GM21381 (cell line): ENCODE data around the gene ZCCHC17.

Source experiments
- ATAC-seq: cut with Tn5 transposase; IDR thresholded peaks from one replicate; pipeline ENCODE4 v1.9.1; 2021; ENCODE audit warnings: mild to moderate bottlenecking, moderate library complexity; ENCODE audit not compliant: unreplicated experiment

The ZCCHC17 gene

DNA sequence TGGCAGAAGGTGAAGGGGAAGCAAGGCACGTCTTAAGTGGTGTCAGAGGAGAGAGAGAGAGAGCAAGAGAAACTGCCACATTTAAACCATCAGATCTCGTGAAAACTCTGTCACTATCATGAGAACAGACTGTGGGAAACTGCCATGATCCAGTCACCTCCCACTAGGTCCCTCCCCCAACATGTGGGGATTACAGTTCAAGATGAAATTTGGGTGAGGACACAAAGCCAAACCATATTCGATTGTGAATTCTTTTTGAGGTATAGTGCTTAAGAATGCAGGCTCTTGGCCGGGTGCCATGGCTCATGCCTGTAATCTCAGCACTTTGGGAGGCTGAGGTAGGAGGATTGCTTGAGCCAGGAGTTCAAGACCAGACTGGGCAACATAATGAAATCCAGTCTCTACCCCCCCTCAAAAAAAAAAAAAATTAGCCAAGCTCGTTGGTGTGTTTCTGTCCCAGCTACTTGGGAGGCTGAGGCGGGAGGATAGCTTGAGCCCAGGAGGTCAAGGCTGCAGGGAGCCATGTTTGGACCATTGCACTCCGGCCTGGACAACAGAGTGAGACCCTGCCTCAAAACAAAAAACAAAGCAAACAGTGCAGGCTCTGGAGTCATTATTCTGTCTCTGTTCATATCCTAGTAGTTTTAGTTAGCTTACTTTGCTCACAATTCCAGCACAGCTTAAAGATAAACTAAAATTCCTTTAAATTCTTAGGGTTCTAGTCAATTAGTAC, 6.0 kb downstream of the ZCCHC17 start:
- ATAC-seq: no peak

DNA sequence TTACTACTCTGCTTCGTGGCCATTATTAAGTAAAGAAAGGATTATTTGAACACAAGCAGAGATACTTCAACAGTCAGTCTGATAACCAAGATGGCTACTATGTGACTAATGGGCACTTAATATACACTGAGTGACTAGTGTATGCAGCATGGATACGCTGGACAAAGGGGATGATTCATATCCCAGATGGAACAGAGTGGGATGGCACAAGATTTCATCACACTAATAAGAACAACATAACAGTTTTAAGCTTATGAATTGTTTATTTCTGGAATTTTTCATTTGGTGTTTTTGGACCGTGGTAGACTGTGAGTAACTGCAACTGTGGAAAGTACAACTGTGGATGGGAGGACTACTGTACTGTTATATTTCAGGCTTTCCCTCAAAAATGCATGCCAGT, 9.4 kb downstream of the ZCCHC17 start:
- ATAC-seq: no peak

- no peak for ATAC-seq
Measured at GRCh38 chr1:31308036-31308435, 11.2 kb downstream of the ZCCHC17 start.

DNA sequence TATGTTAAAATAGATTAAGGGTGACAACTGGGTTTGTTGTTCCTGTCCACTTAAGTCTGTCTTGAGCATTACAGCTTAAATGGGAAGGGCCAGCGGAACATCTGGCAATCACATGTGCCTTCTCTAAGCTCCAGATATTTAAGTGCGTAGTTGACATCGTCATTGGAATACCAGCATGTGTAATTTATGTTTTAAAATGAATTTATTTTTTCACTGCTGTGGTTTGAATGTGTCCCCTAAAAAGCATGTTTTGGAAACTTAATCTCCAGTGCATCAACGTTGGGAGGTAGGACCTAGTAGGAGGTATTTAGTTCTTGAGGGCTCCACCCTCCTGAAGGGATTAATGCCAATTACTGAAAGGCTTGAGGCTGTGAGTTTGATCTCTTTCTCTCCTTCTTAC, 13.4 kb downstream of the ZCCHC17 start:
- ATAC-seq: no peak

- no peak for ATAC-seq
Measured at GRCh38 chr1:31315902-31316301, 19.1 kb downstream of the ZCCHC17 start.

GRCh38 chr1:31318146-31318545, 21.3 kb downstream of the ZCCHC17 start:
- no peak for ATAC-seq

GRCh38 chr1:31324093-31324492, 27.3 kb downstream of the ZCCHC17 start:
- ATAC-seq: no peak

GRCh38 chr1:31324992-31325391, 28.2 kb downstream of the ZCCHC17 start:
- no peak for ATAC-seq

GRCh38 chr1:31326461-31326860, 29.6 kb downstream of the ZCCHC17 start:
- no peak for ATAC-seq

GRCh38 chr1:31327381-31327780, 30.5 kb downstream of the ZCCHC17 start:
- no peak for ATAC-seq

GRCh38 chr1:31335007-31335406, 38.2 kb downstream of the ZCCHC17 start:
- no peak for ATAC-seq

DNA sequence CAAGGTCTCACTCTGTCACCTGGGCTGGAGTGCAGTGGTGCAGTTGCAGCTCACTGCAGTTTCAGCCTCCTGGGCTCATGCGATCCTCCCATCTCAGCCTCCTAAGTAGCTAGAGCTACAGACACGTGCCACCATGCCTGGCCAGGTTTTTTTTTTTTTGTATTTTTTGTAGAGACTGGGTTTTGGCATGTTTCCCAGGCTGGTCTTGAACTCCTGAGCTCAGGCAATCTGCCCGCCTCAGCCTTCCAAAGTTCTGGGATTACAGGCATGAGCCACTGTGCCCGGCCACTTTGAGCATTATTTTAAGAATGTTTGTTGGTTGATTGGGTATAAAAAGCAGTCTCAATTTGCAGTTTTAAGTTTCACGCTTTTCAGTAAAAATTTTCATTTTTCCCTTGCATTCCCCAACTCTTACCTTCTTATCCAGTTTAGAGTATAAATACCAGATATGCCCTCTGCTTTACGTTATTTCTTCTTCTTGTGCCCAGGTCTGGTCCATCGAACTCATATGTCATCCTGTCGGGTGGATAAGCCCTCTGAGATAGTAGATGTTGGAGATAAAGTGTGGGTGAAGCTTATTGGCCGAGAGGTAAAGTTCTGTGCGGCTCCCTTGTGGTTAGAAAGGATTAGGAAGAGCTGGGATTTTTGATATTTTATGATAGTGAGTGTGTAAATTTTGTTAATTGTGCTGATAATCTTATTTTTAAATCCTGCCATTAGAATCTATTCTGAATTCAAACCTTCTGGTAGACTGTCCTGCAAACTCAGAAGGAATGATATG, 40.0 kb downstream of the ZCCHC17 start:
- ATAC-seq: no peak

DNA sequence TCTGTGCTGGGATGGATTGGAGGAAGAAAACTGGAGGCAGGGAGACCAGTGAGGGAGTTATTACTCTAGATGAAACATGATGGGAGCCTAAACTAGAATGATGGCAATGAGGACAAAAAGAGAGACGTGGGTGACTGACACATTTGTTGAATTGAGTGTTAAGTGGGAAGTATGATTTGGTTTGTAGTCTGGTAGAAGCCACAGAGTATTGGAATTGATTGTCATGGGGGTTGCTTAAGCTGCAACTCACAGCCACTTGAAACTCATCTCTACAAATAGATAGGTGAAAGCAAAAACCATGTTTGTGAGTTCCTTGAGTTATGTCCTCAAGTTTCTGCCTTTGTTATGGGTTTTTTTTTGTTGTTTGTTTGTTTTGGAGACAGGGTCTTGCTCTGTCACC, 47.7 kb downstream of the ZCCHC17 start:
- ATAC-seq: no peak

- ATAC-seq: no peak
Measured at GRCh38 chr1:31345635-31346034, 48.8 kb downstream of the ZCCHC17 start.

GRCh38 chr1:31346785-31347184, 50.0 kb downstream of the ZCCHC17 start:
- no peak for ATAC-seq

- no peak for ATAC-seq
Measured at GRCh38 chr1:31348449-31348848, 51.6 kb downstream of the ZCCHC17 start.

DNA sequence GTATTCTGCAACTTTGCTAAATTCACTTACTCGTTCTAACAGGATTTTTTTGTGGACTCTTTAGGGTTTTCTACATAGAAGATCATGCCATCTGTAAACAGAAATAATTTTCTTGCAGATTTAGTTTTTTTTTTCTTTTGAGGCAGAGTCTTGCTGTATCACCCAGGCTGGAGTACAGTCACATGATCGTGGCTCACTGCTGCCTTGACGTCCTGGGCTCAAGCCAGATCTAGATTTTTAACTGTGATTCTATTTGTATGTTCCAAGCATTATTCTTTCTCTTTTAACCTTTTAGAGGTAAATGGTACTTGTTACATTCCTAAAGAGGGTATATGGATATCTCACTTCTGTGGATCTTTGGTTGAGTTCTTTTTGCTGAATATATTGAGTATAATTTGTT, 57.5 kb downstream of the ZCCHC17 start:
- ATAC-seq: no peak

DNA sequence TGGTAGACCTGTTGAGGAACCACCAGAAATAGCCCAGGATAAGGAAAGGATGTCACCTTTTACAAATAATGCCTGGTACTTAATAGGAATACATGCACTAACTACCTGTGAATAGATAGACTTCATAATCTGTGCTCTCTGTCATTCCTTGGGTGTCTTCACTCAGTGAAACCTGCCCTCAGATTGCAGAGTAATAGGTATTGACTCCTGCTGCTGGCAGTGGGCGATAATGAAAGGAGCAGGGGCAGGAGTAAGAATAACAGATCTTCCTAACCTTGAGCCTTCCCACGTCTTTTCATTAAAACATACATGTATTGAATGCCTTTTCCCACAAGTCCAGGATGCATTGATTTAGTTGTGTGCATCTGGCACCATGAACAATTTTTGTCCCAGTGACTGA, 59.6 kb downstream of the ZCCHC17 start:
- ATAC-seq: no peak

DNA sequence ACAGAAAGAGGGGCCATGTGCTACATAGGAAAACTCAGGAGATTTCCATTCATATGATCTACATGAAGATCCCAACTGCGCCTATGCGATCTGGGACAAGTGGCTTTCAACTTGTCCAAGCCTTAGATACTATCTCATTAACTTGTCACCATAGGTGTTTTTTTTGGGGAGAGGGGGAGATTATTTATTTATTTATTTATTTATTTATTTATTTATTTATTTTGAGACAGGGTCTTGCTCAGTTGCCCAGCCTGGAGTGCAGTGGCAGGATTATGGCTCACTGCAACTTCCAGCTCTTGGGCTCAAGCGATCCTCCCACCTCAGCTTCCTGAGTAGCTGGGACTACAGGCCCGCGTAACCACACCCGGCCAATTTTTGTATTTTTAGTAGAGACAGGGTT, 64.8 kb downstream of the ZCCHC17 start:
- no peak for ATAC-seq

- ATAC-seq: no peak
Measured at GRCh38 chr1:31362032-31362431, 65.2 kb downstream of the ZCCHC17 start.

- no peak for ATAC-seq
Measured at GRCh38 chr1:31364561-31365250, 67.9 kb downstream of the ZCCHC17 start.

DNA sequence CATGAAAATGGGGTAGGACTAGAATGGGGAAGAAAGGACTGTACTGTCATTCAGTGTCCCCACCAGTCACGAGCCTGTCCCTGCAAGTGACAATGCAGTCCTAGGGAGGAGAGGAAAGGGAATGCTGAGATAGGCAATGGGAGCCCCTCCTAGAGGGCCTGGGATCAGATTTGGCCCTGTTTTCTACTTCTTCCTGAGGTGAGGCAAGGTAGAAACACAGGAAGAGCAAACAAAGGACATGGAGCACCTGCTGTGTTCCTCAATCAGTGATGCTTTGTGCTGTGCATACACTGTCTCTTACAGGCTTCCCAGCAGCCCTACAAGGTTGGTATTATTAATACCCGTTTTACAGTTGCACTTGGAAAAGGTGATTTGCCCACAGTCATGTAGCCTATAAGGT, 70.0 kb downstream of the ZCCHC17 start:
- ATAC-seq: no peak
